Subcutaneous abdominal adipose tissue (tissue), 5 donors: Measurements from ENCODE around the gene GRAMD4.

ENCODE experiments used
- H3K27ac ChIP-seq: one replicate; pipeline ENCODE4 v1.7.0; 2013; ENCODE audit warnings: low read depth, mild to moderate bottlenecking, inconsistent platforms, low read length, moderate library complexity
- H3K27me3 ChIP-seq, 5 donors: one replicate each; pipeline ENCODE4 v1.7.0; 2013; ENCODE audit warnings: low read length in 5 of 5, inconsistent platforms in 1 of 5; ENCODE audit not compliant: control insufficient read depth in 5 of 5, insufficient read depth in 4 of 5
- H3K36me3 ChIP-seq, 5 donors: one replicate each; pipeline ENCODE4 v1.7.0; 2013; ENCODE audit warnings: low read length in 5 of 5; ENCODE audit not compliant: control insufficient read depth in 5 of 5, insufficient read depth in 5 of 5
- H3K4me1 ChIP-seq, 5 donors: one replicate each; pipeline ENCODE4 v1.7.0; 2013; ENCODE audit warnings: low read length in 5 of 5, mild to moderate bottlenecking in 3 of 5, moderate library complexity in 1 of 5; ENCODE audit not compliant: control insufficient read depth in 5 of 5, insufficient read depth in 5 of 5
- H3K4me3 ChIP-seq, 5 donors: one replicate each; pipeline ENCODE4 v1.7.0; 2013; ENCODE audit warnings: low read length in 5 of 5, low read depth in 1 of 5
- H3K9ac ChIP-seq, 5 donors: one replicate each; pipeline ENCODE4 v1.7.0; 2013; ENCODE audit warnings: low read length in 5 of 5, mild to moderate bottlenecking in 4 of 5, moderate library complexity in 3 of 5
- H3K9me3 ChIP-seq, 5 donors: one replicate each; pipeline ENCODE4 v1.7.0; 2013; ENCODE audit warnings: low read length in 5 of 5; ENCODE audit not compliant: control insufficient read depth in 5 of 5
- donor health status: healthy.
- donor health status: healthy.
- donor health status: healthy.
- donor health status: healthy.
- donor health status: healthy.

Gene GRAMD4, protein sequence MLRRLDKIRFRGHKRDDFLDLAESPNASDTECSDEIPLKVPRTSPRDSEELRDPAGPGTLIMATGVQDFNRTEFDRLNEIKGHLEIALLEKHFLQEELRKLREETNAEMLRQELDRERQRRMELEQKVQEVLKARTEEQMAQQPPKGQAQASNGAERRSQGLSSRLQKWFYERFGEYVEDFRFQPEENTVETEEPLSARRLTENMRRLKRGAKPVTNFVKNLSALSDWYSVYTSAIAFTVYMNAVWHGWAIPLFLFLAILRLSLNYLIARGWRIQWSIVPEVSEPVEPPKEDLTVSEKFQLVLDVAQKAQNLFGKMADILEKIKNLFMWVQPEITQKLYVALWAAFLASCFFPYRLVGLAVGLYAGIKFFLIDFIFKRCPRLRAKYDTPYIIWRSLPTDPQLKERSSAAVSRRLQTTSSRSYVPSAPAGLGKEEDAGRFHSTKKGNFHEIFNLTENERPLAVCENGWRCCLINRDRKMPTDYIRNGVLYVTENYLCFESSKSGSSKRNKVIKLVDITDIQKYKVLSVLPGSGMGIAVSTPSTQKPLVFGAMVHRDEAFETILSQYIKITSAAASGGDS

DNA sequence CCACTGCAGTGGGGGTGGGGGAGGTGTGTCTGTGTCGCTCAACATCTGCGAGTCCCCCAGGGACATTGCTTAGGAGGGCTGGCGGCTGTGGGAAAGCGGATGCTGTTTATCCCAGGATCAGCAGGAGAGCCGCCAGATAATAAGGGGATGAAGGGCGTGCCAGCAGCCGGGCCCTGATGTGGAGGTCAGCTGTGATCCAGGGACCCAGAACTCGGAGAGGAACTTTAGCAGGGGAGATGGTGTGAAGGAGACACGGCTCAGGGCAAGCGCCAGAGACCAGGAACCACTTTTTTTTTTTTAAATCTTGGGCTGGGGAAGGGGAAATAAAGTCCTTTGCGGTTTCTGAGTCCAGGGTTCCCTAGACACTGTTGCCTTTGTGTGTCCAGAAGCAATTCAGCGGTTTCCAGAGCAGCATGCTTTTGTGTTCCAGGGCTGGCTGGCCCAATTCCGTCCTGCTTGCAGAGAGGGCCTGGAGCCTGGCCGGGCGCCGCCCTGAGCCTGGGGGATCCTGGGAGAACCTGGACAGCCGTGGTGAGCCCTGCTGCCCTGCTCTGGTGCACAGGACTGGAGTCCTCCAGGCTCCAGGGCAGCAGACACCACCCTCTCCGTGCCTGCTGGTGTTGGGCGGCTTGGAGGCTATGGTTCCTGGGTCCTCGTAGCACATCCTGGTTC lies at the start of gene GRAMD4:
TSS of gene GRAMD4 (plus strand) at position 557 of the 672 bp plus-strand sequence. CDS start 6,414 bp downstream, outside the sequence.
- H3K4me3 ChIP-seq, result no peak within 1 kb of the TSS
- peak within 1 kb of the TSS in 1 of 5 donors; percentile 62 for H3K9ac ChIP-seq
- H3K36me3 ChIP-seq, result no peaks in the 10 kb centered on the region
- no peaks in the 10 kb centered on the region for H3K27me3 ChIP-seq
- H3K27ac ChIP-seq, result peak within 1 kb of the TSS; percentile 76
- H3K9me3 ChIP-seq, result no peaks in the 10 kb centered on the region
- peaks cover 15 to 62% (median 54%) of the 10 kb centered on the region in 5 donors for H3K4me1 ChIP-seq

DNA sequence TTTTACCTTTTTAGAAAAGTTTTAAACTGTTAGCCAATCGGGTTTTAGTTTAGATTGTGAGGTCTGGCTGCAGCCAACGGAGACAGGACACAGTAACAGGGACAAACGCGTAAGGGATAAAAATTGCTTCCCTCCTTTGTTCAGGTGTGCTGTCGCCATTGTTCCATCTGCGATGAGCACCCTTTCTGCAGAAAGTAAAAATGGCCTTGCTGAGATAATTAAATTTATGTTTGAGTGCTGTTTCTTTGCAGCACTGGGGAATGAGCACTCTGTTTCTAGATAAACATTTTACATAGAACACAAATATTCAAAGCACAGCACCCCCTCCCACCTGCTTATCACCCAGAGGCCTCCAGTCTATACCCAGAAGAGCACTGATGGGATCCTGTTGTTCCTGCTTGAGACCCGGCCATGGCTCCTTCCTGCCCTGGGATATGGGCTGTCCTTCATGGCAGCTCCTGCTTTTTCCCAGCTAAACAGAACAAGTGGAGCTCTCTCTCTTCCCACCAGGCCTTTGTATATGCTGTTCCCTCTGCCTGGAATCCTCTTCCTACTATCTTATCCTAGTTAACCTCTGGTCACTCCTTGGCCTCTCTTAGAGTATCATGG lies 48.4 kb upstream of the GRAMD4 start:
- Histone ChIP-seq H3K36me3 (no peaks in the 10 kb centered on the region), H3K27ac (no peak overlapping the region), H3K4me3 (peak overlapping the region in 1 of 5 donors; percentile 9), H3K4me1 (peaks cover 0 to 16% (median 9%) of the 10 kb centered on the region in 5 donors), H3K9me3 (peaks cover 0 to 11% (median 10%) of the 10 kb centered on the region in 5 donors), H3K9ac (no peak overlapping the region), H3K27me3 (no peaks in the 10 kb centered on the region)

- peaks cover 0 to 11% (median 10%) of the 10 kb centered on the region in 5 donors for H3K9me3 ChIP-seq
- no peak overlapping the region for H3K9ac ChIP-seq
- H3K4me3 ChIP-seq, result no peak overlapping the region
- no peaks in the 10 kb centered on the region for H3K27me3 ChIP-seq
- H3K36me3 ChIP-seq, result no peaks in the 10 kb centered on the region
- no peak overlapping the region for H3K27ac ChIP-seq
- H3K4me1 ChIP-seq, result peaks cover 3 to 22% (median 16%) of the 10 kb centered on the region in 5 donors
Observed at GRCh38 chr22:46572911-46573780, 47.0 kb upstream of the GRAMD4 start.

DNA sequence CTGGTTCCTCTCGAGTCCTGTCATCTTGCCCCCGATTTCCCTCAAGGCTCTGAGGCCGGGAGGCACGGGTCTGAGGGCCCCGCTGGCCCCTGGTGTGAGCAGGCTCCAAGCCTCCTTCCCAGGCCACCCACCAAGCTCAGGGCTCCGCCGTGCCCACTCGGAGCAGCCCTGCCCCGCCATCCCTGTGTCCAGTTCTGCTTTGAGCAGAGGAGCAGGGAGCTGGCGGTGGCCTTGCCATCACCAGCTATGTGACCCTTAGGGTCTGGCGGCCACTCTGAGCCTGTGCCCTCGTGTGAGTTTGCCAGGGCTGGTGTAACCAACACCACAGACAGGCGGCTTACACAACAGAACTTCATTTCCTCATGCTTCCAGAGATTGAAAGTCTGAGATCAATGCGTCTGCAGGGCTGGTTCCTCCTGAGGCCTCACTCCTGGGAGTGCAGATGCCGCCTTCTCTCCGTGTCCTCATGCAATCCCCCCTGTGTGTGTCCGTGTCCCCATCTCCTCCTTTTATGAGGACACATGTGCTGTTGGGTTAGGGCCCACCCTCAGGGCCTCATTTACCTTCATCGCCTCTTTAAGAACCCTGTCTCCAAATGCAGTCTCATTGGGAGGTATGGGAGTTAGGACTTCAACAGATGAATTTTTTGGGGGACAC lies 46.3 kb upstream of the GRAMD4 start:
- H3K27ac ChIP-seq, result no peak overlapping the region
- no peak overlapping the region for H3K4me3 ChIP-seq
- no peaks in the 10 kb centered on the region for H3K36me3 ChIP-seq
- no peaks in the 10 kb centered on the region for H3K27me3 ChIP-seq
- H3K9me3 ChIP-seq, result peaks cover 0 to 11% (median 10%) of the 10 kb centered on the region in 5 donors
- no peak overlapping the region for H3K9ac ChIP-seq
- H3K4me1 ChIP-seq, result peaks cover 10 to 30% (median 24%) of the 10 kb centered on the region in 5 donors

- H3K4me3 ChIP-seq, result no peak overlapping the region
- no peak overlapping the region for H3K9ac ChIP-seq
- H3K27ac ChIP-seq, result no peak overlapping the region
- H3K4me1 ChIP-seq, result peaks cover 12 to 36% (median 30%) of the 10 kb centered on the region in 5 donors
- no peaks in the 10 kb centered on the region for H3K36me3 ChIP-seq
- H3K9me3 ChIP-seq, result peaks cover 0 to 11% (median 10%) of the 10 kb centered on the region in 5 donors
- no peaks in the 10 kb centered on the region for H3K27me3 ChIP-seq
Observed at GRCh38 chr22:46574438-46574992, 45.7 kb upstream of the GRAMD4 start.

DNA sequence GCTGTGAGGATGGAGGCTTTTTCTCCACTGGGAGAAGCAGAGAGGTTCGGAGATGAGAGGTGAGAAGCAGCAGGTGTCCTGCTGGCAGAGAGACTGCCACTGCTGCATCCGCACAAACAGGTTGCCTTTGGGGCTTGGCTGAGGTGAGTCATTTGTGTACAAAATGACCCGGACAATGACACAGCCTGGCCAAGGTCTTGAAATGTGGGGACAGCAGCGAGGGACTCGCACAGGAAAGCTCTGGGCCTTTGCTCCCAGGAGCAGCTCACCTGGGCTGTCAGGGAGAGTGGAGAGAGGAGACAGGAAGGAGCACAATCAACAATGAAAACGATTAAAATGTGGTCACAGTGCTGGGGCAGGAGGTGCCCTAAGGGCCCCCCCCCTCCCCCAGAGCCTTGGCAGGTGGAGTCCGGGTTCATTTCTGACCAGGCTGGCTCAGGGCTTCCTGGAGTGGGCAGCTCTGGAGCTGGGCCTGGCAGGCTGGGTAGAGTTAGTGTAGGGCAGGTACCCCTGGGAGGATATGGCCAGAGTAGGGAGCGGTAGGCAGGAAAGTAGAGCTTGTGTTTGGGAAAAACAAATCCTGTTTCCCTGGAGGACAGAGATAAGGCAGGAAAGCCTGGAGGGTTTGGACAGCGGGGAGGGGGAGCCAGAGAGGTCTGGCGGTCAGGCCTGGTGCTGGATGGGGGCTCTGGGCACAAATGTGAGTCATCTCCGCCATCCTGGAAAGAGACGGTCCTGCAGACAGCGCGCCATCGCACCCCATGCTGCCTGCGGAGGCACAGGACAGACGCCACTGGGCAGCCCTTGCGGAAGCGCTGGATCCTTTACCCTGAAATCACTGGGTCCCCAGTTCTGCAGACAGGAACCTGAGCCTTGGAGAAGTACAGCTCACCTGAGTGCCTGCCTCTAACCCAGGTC lies 44.9 kb upstream of the GRAMD4 start:
- Histone ChIP-seq H3K36me3 (no peaks in the 10 kb centered on the region), H3K4me1 (peaks cover 16 to 43% (median 37%) of the 10 kb centered on the region in 5 donors), H3K9me3 (peaks cover 0 to 11% (median 10%) of the 10 kb centered on the region in 5 donors), H3K27ac (no peak overlapping the region), H3K4me3 (no peak overlapping the region), H3K27me3 (no peaks in the 10 kb centered on the region), H3K9ac (no peak overlapping the region)

GRCh38 chr22:46575911-46576555 lies 44.2 kb upstream of the GRAMD4 start:
- Histone ChIP-seq H3K4me3 (peak overlapping the region; percentile 44 to 67 (median 59)), H3K4me1 (peaks cover 16 to 49% (median 42%) of the 10 kb centered on the region in 5 donors), H3K36me3 (no peaks in the 10 kb centered on the region), H3K27me3 (no peaks in the 10 kb centered on the region), H3K9ac (peak overlapping the region in 2 of 5 donors; percentile 37 to 71), H3K9me3 (peaks cover 0 to 11% (median 10%) of the 10 kb centered on the region in 5 donors), H3K27ac (no peak overlapping the region)
